ENCODE results near the gene ATP7A. TPM values are rescaled to one million over a fixed set of nuclear protein-coding genes. Genes with fewer than 3 reads are reported as not detected.

ATP7A gene
- total and polyA plus RNA-seq, 7 experiments from 2014 or later = 5.4 to 17.4 (median 13.4) TPM

DNA sequence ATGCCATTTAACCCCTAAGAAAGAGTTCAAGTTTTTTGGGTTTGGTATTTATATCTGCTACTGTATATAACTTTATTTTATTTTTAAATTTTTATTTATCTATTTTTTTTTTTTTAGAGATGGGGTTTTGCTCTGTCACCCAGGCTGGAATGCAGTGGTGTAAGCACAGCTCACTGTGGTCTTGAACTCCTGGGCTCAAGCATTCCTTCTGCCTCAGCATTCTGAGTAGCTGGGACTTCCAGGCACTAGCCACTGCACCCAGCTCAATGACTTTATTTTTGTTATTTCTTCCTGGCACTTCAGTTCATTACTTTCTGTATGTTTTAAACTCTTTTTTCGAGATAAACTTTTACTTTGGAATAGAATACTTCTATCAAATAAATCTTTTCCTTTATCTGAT is 101.4 kb downstream of the ATP7A start:
- H3K27ac ChIP-seq (ENCODE audit: low read depth, low read length) = no peak overlapping the region
- Mint-ChIP-seq H3K4me1 (no peaks in the 10 kb centered on the region), H3K36me3 (peaks cover 0 to 22% (median 3%) of the 10 kb centered on the region in 5 donors), H3K4me3 (no peak overlapping the region), H3K27me3 (no peaks in the 10 kb centered on the region), H3K9me3 (peaks cover 0 to 3% (median 0%) of the 10 kb centered on the region in 11 donors), H3K27ac (no peak overlapping the region)
- no peaks in the 10 kb centered on the region for H3K27me3 ChIP-seq (ENCODE audit: control insufficient read depth in 2 of 2, insufficient read depth in 2 of 2, low read length in 2 of 2)
- H3K4me3 ChIP-seq (ENCODE audit: low read length) = no peak overlapping the region
- POLR2A ChIA-PET = no interaction called here
- no peaks in the 10 kb centered on the region for H3K4me1 ChIP-seq (ENCODE audit: control insufficient read depth in 2 of 2, insufficient read depth in 2 of 2, low read length in 2 of 2)
- CTCF ChIA-PET = no interaction called here
- ATAC-seq (no peak), DNase-seq (no peak)
- intact Hi-C loops (cut with micrococcal nuclease) = no loop called here
- H3K9me3 ChIP-seq (ENCODE audit: control insufficient read depth in 2 of 3, low read length in 3 of 3) = no peaks in the 10 kb centered on the region
- H3K36me3 ChIP-seq (ENCODE audit: control insufficient read depth in 2 of 3, insufficient read depth in 3 of 3, low read length in 3 of 3) = no peaks in the 10 kb centered on the region

DNA sequence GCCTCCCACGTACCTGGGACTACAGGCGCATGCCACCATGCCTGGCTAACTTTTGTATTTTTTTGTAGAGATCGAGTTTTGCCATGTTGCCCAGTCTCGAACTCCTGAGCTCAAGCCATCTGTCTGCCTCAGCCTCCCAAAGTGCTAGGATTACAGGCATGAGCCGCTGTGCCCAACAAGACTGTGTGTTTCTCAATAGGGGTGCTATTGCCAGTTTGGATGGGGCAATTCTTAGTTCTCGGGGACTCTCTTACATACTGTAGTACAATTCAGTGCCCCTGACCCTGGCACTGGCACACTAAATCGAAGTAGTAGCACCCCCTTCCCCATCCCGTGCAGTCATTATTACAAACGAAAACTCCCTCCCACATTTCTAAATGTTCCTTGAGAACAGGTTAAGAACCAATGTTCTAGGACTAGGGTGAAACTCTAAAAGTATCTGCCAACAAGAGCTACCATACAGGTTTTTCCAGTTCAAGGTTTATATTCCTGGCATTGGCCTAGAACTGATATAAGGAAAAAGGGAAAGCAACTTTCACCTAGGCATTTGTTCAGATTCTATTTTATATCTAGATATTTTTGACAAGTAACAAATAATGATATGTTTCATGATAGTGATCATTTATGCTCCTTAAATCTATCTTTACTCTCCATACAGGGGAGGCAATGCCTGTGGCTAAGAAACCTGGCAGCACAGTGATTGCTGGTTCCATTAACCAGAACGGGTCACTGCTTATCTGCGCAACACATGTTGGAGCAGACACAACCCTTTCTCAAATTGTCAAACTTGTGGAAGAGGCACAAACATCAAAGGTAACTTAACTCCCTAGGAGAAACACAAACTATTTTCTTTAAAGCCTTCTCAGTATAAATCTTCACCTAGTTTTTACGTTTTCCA is 109.3 kb downstream of the ATP7A start:
- Mint-ChIP-seq H3K4me3 (no peak overlapping the region), H3K9me3 (peaks cover 0 to 3% (median 0%) of the 10 kb centered on the region in 11 donors), H3K27ac (peak overlapping the region in 1 of 9 donors; percentile 25), H3K27me3 (no peaks in the 10 kb centered on the region), H3K36me3 (peaks cover 0 to 23% (median 3%) of the 10 kb centered on the region in 5 donors), H3K4me1 (peaks cover 0 to 4% (median 4%) of the 10 kb centered on the region in 7 donors)
- no peaks in the 10 kb centered on the region for H3K4me1 ChIP-seq (ENCODE audit: control insufficient read depth in 2 of 2, insufficient read depth in 2 of 2, low read length in 2 of 2)
- ChIA-PET POLR2A (no interaction called here), CTCF (no interaction called here)
- no peaks in the 10 kb centered on the region for H3K36me3 ChIP-seq (ENCODE audit: control insufficient read depth in 2 of 3, insufficient read depth in 3 of 3, low read length in 3 of 3)
- DNase-seq = no peak
- no peaks in the 10 kb centered on the region for H3K27me3 ChIP-seq (ENCODE audit: control insufficient read depth in 2 of 2, insufficient read depth in 2 of 2, low read length in 2 of 2)
- no peak overlapping the region for H3K4me3 ChIP-seq (ENCODE audit: low read length)
- no peak overlapping the region for H3K27ac ChIP-seq (ENCODE audit: low read depth, low read length)
- intact Hi-C loops (cut with micrococcal nuclease) = loop anchor here (5.0 to 10.0 kb wide), 3 partner anchors 82 to 575 kb away; partner anchors contain the start of genes COX7B (in 1 of the 2), FGF16 (in 1 of the 2), MAGT1 (in 1 of the 2) and PGK1 (in 1 of the 2)
- H3K9me3 ChIP-seq (ENCODE audit: control insufficient read depth in 2 of 3, low read length in 3 of 3) = no peaks in the 10 kb centered on the region
- no peak for ATAC-seq

DNA sequence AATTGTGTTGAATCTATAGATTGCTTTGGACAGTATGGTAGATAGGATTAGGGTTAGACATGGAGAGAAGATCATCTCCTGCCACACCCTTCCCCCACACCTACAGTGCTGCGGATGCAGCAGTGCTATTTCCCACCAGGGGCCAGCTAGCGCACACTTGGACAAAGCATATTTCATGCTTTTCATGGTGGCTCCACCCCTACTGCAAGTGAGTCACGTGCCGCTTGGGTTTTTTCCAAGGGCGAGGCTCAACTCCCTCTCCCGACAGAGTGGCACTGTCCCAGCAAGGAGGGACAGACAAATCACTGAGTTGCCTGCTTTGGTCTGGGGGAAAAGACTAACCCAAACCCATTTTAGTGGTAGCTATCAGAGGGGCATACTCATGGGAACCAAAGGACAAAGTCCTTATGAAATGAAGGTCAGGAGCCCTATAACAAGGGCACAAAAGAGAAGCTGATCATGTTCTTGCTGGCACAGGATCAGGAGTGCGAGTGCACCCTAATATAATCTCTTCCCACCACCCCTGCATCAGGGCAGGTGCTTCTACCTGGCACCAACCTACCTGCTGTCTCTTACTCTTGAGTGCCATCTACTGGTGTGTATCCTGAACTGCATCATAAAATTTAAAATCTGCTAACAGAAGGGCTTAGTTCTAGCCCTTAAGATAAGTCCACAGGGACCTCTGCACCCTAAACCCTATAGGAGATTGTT is 114.0 kb downstream of the ATP7A start:
- Histone ChIP-seq H3K27ac (ENCODE audit: low read depth, low read length) (no peak overlapping the region), H3K36me3 (ENCODE audit: control insufficient read depth in 2 of 3, insufficient read depth in 3 of 3, low read length in 3 of 3) (no peaks in the 10 kb centered on the region), H3K27me3 (ENCODE audit: control insufficient read depth in 2 of 2, insufficient read depth in 2 of 2, low read length in 2 of 2) (no peaks in the 10 kb centered on the region), H3K9me3 (ENCODE audit: control insufficient read depth in 2 of 3, low read length in 3 of 3) (no peaks in the 10 kb centered on the region), H3K4me1 (ENCODE audit: control insufficient read depth in 2 of 2, insufficient read depth in 2 of 2, low read length in 2 of 2) (no peaks in the 10 kb centered on the region), H3K4me3 (ENCODE audit: low read length) (no peak overlapping the region)
- Mint-ChIP-seq H3K4me3 (no peak overlapping the region), H3K36me3 (peaks cover 0 to 5% (median 0%) of the 10 kb centered on the region in 5 donors), H3K27me3 (no peaks in the 10 kb centered on the region), H3K9me3 (no peaks in the 10 kb centered on the region), H3K4me1 (peaks cover 0 to 6% (median 5%) of the 10 kb centered on the region in 7 donors), H3K27ac (peak overlapping the region in 4 of 9 donors; percentile 5 to 42 (median 28))
- ATAC-seq (peak; percentile 87), DNase-seq (peak in 7 of 9 donors; percentile 16 to 63 (median 59))
- ChIA-PET CTCF (interaction anchor here (0.7 to 1.8 kb wide), 5 partner anchors 18 to 1746 kb away, joined by 3 to 8 read pairs (median 3); partner anchors contain the start of gene ATP7A), POLR2A (no interaction called here)
- intact Hi-C loops (cut with micrococcal nuclease) = loop anchor here (1.0 to 10.0 kb wide), 5 partner anchors 78 to 1745 kb away; partner anchors contain the start of genes ATP7A (in 2 of the 2), COX7B (in 1 of the 2), FGF16 (in 1 of the 2) and MAGT1 (in 1 of the 2)

DNA sequence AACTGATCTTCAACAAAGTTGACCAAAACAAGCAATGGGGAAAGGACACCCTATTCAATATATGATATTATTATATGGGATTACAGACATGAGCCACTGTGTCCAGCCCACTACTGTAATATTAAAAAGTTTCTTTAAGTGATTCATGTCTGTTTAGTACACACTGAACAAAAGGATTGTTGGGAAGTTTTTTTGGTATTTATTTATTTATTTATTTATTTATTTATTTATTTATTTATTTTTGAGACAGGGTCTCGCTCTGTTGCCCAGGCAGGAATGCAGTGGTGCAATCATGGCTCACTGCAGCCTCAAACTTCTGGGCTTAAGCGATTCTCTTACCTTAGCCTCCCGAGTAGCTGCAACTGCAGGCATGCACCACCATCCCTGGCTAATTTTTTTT is 117.3 kb downstream of the ATP7A start:
- POLR2A ChIA-PET = no interaction called here
- Histone ChIP-seq H3K4me1 (ENCODE audit: control insufficient read depth in 2 of 2, insufficient read depth in 2 of 2, low read length in 2 of 2) (no peaks in the 10 kb centered on the region), H3K27me3 (ENCODE audit: control insufficient read depth in 2 of 2, insufficient read depth in 2 of 2, low read length in 2 of 2) (no peaks in the 10 kb centered on the region), H3K9me3 (ENCODE audit: control insufficient read depth in 2 of 3, low read length in 3 of 3) (no peaks in the 10 kb centered on the region), H3K36me3 (ENCODE audit: control insufficient read depth in 2 of 3, insufficient read depth in 3 of 3, low read length in 3 of 3) (no peaks in the 10 kb centered on the region), H3K27ac (ENCODE audit: low read depth, low read length) (no peak overlapping the region), H3K4me3 (ENCODE audit: low read length) (no peak overlapping the region)
- no peaks in the 10 kb centered on the region for H3K27me3 Mint-ChIP-seq
- DNase-seq (no peak), ATAC-seq (no peak)
- H3K36me3 Mint-ChIP-seq = peaks cover 0 to 7% (median 3%) of the 10 kb centered on the region in 5 donors
- CTCF ChIA-PET = no interaction called here
- no peaks in the 10 kb centered on the region for H3K9me3 Mint-ChIP-seq
- H3K27ac Mint-ChIP-seq = no peak overlapping the region
- peaks cover 0 to 6% (median 5%) of the 10 kb centered on the region in 7 donors for H3K4me1 Mint-ChIP-seq
- H3K4me3 Mint-ChIP-seq = no peak overlapping the region
- intact Hi-C loops (cut with micrococcal nuclease) = loop anchor here in 1 of 2 donors (10.0 kb wide), 1 partner anchor 583 kb away; the partner anchor contains the start of gene FGF16

DNA sequence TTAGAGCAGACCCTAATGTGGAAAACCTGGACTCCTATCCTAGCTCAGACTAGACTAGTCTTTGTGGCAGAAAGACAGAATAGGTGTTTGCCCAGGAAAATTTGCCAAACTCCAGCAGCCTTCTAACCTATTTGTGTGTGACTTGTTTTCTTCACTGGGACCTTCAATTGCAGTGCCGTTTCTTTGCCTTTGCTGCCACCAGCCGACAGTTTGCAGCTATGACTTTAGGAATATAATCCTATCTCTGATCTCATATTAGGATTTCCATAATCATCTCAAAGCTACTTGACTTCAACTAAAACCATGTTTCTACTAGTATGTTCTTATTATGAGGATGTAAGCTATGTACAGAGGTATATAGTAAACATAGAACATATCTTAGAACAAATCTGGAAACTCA is 119.2 kb downstream of the ATP7A start:
- intact Hi-C loops (cut with micrococcal nuclease) = loop anchor here in 1 of 2 donors (10.0 kb wide), 1 partner anchor 585 kb away; the partner anchor contains the start of gene FGF16
- DNase-seq (peak in 1 of 9 donors; percentile 8), ATAC-seq (no peak)
- H3K27me3 Mint-ChIP-seq = no peaks in the 10 kb centered on the region
- H3K4me1 ChIP-seq (ENCODE audit: control insufficient read depth in 2 of 2, insufficient read depth in 2 of 2, low read length in 2 of 2) = no peaks in the 10 kb centered on the region
- no peaks in the 10 kb centered on the region for H3K9me3 ChIP-seq (ENCODE audit: control insufficient read depth in 2 of 3, low read length in 3 of 3)
- H3K4me3 Mint-ChIP-seq = no peak overlapping the region
- no peak overlapping the region for H3K27ac ChIP-seq (ENCODE audit: low read depth, low read length)
- H3K36me3 ChIP-seq (ENCODE audit: control insufficient read depth in 2 of 3, insufficient read depth in 3 of 3, low read length in 3 of 3) = no peaks in the 10 kb centered on the region
- H3K27ac Mint-ChIP-seq = no peak overlapping the region
- peaks cover 0 to 3% (median 2%) of the 10 kb centered on the region in 7 donors for H3K4me1 Mint-ChIP-seq
- no peaks in the 10 kb centered on the region for H3K27me3 ChIP-seq (ENCODE audit: control insufficient read depth in 2 of 2, insufficient read depth in 2 of 2, low read length in 2 of 2)
- ChIA-PET POLR2A (no interaction called here), CTCF (no interaction called here)
- peaks cover 0 to 12% (median 4%) of the 10 kb centered on the region in 5 donors for H3K36me3 Mint-ChIP-seq
- no peak overlapping the region for H3K4me3 ChIP-seq (ENCODE audit: low read length)
- H3K9me3 Mint-ChIP-seq = no peaks in the 10 kb centered on the region

DNA sequence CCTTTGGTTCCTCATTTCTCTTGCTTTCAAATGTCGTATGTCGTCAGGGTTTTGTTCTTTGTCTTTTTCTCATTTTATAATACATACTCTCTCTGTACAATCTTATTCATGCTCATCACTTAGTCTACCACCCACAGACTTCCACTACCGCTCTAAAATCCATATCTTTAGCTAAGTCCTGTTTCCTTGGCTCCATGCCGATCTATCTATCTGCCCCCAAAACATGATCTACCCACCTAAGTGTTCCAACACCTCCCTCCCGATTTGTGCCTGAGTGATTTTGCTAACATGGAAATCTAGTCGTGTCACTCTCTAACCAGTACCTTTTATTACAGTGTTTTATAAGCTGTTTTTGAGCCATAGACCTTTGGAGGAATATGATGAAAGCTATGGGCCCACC is 124.6 kb downstream of the ATP7A start:
- Histone ChIP-seq H3K27ac (ENCODE audit: low read depth, low read length) (no peak overlapping the region), H3K27me3 (ENCODE audit: control insufficient read depth in 2 of 2, insufficient read depth in 2 of 2, low read length in 2 of 2) (no peaks in the 10 kb centered on the region), H3K4me1 (ENCODE audit: control insufficient read depth in 2 of 2, insufficient read depth in 2 of 2, low read length in 2 of 2) (no peaks in the 10 kb centered on the region), H3K4me3 (ENCODE audit: low read length) (no peak overlapping the region), H3K9me3 (ENCODE audit: control insufficient read depth in 2 of 3, low read length in 3 of 3) (no peaks in the 10 kb centered on the region), H3K36me3 (ENCODE audit: control insufficient read depth in 2 of 3, insufficient read depth in 3 of 3, low read length in 3 of 3) (no peaks in the 10 kb centered on the region)
- Mint-ChIP-seq H3K4me3 (no peak overlapping the region), H3K9me3 (no peaks in the 10 kb centered on the region), H3K36me3 (peaks cover 0 to 32% (median 18%) of the 10 kb centered on the region in 5 donors), H3K27ac (no peak overlapping the region), H3K27me3 (no peaks in the 10 kb centered on the region), H3K4me1 (peaks cover 0 to 5% (median 0%) of the 10 kb centered on the region in 7 donors)
- intact Hi-C loops (cut with micrococcal nuclease) = no loop called here
- CTCF ChIA-PET = no interaction called here
- POLR2A ChIA-PET = interaction anchor here (0.5 to 0.6 kb wide), 2 partner anchors 287 to 624 kb away, joined by 3 to 4 read pairs; partner anchors contain the start of gene RTL3
- DNase-seq (no peak), ATAC-seq (no peak)
